Uterus (tissue), 4 donors: ENCODE results near the gene CAMSAP3. TPM values are rescaled to one million over a fixed set of nuclear protein-coding genes. Genes with fewer than 3 reads are reported as not detected.

Source experiments
- DNase-seq, 2 donors: peaks; one replicate each; pipeline ENCODE4 v3.0.0-alpha.2; 2019 to 2020
- H3K27ac ChIP-seq, 2 donors: fragments of 200-600 bp; sonication (generic); 1 replicate in 1 of 2; 2 replicates in 1 of 2; pipeline ENCODE4 v1.5.1; 2016 to 2018
- H3K27me3 ChIP-seq, 2 donors: fragments of 200-600 bp; sonication (generic); one replicate each; pipeline ENCODE4 v1.5.1; 2018 to 2019; ENCODE audit warnings: control low read depth in 1 of 2
- H3K36me3 ChIP-seq, 2 donors: fragments of 200-600 bp; sonication (generic); one replicate each; pipeline ENCODE4 v1.5.1; 2019; ENCODE audit warnings: control low read depth in 1 of 2
- H3K4me1 ChIP-seq, 2 donors: fragments of 200-600 bp; sonication (generic); one replicate each; pipeline ENCODE4 v1.5.1; 2018 to 2019; ENCODE audit warnings: control low read depth in 1 of 2
- H3K4me3 ChIP-seq, 2 donors: fragments of 200-600 bp; sonication (generic); 1 replicate in 1 of 2; 2 replicates in 1 of 2; pipeline ENCODE4 v1.5.1; 2018 to 2019; ENCODE audit warnings: mild to moderate bottlenecking in 1 of 2
- H3K9me3 ChIP-seq, 2 donors: fragments of 200-600 bp; sonication (generic); one replicate each; pipeline ENCODE4 v1.5.1; 2019; ENCODE audit warnings: control low read depth in 1 of 2
- CTCF ChIP-seq, 4 experiments: fragments of 200-600 bp in 2 of 4; fragments of 450-650 bp in 2 of 4; sonication (generic) in 2 of 4; IDR thresholded peaks; one replicate each; pipeline ENCODE4 v1.5.1; 2016 to 2019; ENCODE audit warnings: antibody characterized with exemption in 4 of 4, mild to moderate bottlenecking in 2 of 4, moderate library complexity in 1 of 4
- POLR2A ChIP-seq, 2 donors: fragments of 450-650 bp; IDR thresholded peaks; one replicate each; pipeline ENCODE4 v1.6.1; 2016; ENCODE audit warnings: antibody characterized with exemption in 2 of 2, mild to moderate bottlenecking in 1 of 2, moderate library complexity in 1 of 2
- intact Hi-C: fragments of 100-400 bp; cut with DNase I; formaldehyde crosslinking; loops from one replicate; pipeline ENCODE4 v1.15.1; 2023; ENCODE audit warnings: low total_unique reads
- total RNA-seq, 4 donors: library from RNA; depleted of rRNA in 3 of 4; stranded (reverse); fragments of >200 nt in 3 of 4; gene quantifications; one replicate each; pipeline versions ENCODE4 v1.1.0 to v1.2.4, GENCODE V29; 2014 to 2023
- donor health status: DM: yes; HTN: yes; CAD: no.

CAMSAP3 gene
- total RNA-seq, 4 donors from 2014 or later: 0.26 to 3.5 (median 0.47) TPM

- DNase-seq: no peak
- TF ChIP-seq POLR2A (IDR thresholded peaks at IDR 0.05): no peak
- H3K36me3 ChIP-seq: no peaks in the 10 kb centered on the region
- intact Hi-C loops: no loop called here
- no peaks in the 10 kb centered on the region for H3K4me1 ChIP-seq
- H3K9me3 ChIP-seq: no peaks in the 10 kb centered on the region
- H3K27ac ChIP-seq: no peak overlapping the region
- no peaks in the 10 kb centered on the region for H3K27me3 ChIP-seq
- H3K4me3 ChIP-seq: no peak overlapping the region
Measured at GRCh38 chr19:7657131-7657751, 61.6 kb downstream of the CAMSAP3 start.

GRCh38 chr19:7658219-7658686, 62.6 kb downstream of the CAMSAP3 start:
- intact Hi-C loops: no loop called here
- TF ChIP-seq POLR2A (IDR thresholded peaks at IDR 0.05): no peak
- TF ChIP-seq CTCF (IDR thresholded peaks at IDR 0.05): no peak
- no peaks in the 10 kb centered on the region for H3K36me3 ChIP-seq

GRCh38 chr19:7661744-7662538, 66.3 kb downstream of the CAMSAP3 start:
- Histone ChIP-seq H3K9me3 (no peaks in the 10 kb centered on the region), H3K27ac (no peak overlapping the region), H3K4me1 (no peaks in the 10 kb centered on the region), H3K4me3 (no peak overlapping the region), H3K27me3 (no peaks in the 10 kb centered on the region), H3K36me3 (no peaks in the 10 kb centered on the region)
- TF ChIP-seq CTCF (IDR thresholded peaks at IDR 0.05): no peak
- TF ChIP-seq POLR2A (IDR thresholded peaks at IDR 0.05): no peak
- DNase-seq: no peak
- intact Hi-C loops: no loop called here

More at GRCh38 chr19:7658219-7658686, 62.6 kb downstream of the CAMSAP3 start:
- no peak overlapping the region for H3K27ac ChIP-seq
- no peaks in the 10 kb centered on the region for H3K4me1 ChIP-seq
- H3K4me3 ChIP-seq: no peak overlapping the region
- no peaks in the 10 kb centered on the region for H3K9me3 ChIP-seq
- no peak for DNase-seq
- no peaks in the 10 kb centered on the region for H3K27me3 ChIP-seq

- intact Hi-C loops: no loop called here
Measured at GRCh38 chr19:7662657-7663056, 67.0 kb downstream of the CAMSAP3 start.

GRCh38 chr19:7663706-7664105, 68.0 kb downstream of the CAMSAP3 start:
- Histone ChIP-seq H3K4me1 (no peaks in the 10 kb centered on the region), H3K27me3 (no peaks in the 10 kb centered on the region), H3K4me3 (no peak overlapping the region), H3K27ac (no peak overlapping the region), H3K36me3 (no peaks in the 10 kb centered on the region), H3K9me3 (no peaks in the 10 kb centered on the region)
- DNase-seq: no peak
- TF ChIP-seq CTCF (IDR thresholded peaks at IDR 0.05): no peak
- TF ChIP-seq POLR2A (IDR thresholded peaks at IDR 0.05): no peak
- intact Hi-C loops: no loop called here

More at GRCh38 chr19:7662657-7663056, 67.0 kb downstream of the CAMSAP3 start:
- no peak for DNase-seq
- H3K27ac ChIP-seq: no peak overlapping the region
- H3K36me3 ChIP-seq: no peaks in the 10 kb centered on the region
- H3K4me1 ChIP-seq: no peaks in the 10 kb centered on the region
- TF ChIP-seq POLR2A (IDR thresholded peaks at IDR 0.05) (no peak), CTCF (IDR thresholded peaks at IDR 0.05) (no peak)
- H3K9me3 ChIP-seq: no peaks in the 10 kb centered on the region
- no peak overlapping the region for H3K4me3 ChIP-seq
- H3K27me3 ChIP-seq: no peaks in the 10 kb centered on the region
